K562 (cell line): Measurements from ENCODE around the gene OFD1. TPM values are rescaled to one million over a fixed set of nuclear protein-coding genes. Genes with fewer than 3 reads are reported as not detected.

Experiments used
- ATAC-seq: fragments of 200-7000 bp; cut with Tn5 transposase; 3 replicates; pipeline ENCODE4 v1.9.1; 2020; ENCODE audit warnings: moderate library complexity
- BruUV-seq: library from RNA; stranded (reverse); fragments of 400-500 nt; replicated peaks from 2 replicates; lab custom pipeline; 2021; lab: Mats Ljungman, UMichigan
- CTCF ChIA-PET: fragments of 300-600 bp; formaldehyde crosslinking; extraction: SDS; loops from one replicate; lab custom pipeline; 2021; ENCODE audit warnings: low intra/inter-chr PET ratio; lab: Yijun Ruan, JAX
- POLR2A ChIA-PET: fragments of 300-600, 350-650 bp; sonication (Branson Sonifier 250); formaldehyde crosslinking; extraction: SDS; loops from one replicate; lab custom pipeline; 2021; ENCODE audit warnings: antibody characterized with exemption, inconsistent platforms; lab: Yijun Ruan, JAX
- DNase-seq, 4 experiments: peaks; one replicate each; pipeline versions ENCODE4 v3.0.0 to v3.0.0-alpha.2; 2011 to 2018; ENCODE audit warnings: low spot score in 3 of 4, mixed read lengths in 3 of 4; ENCODE audit errors: extremely low read depth in 1 of 4
- FAIRE-seq: peaks from 2 replicates; lab custom pipeline; 2011; peaks lifted over from hg19 to GRCh38; lab: Jason Lieb, UNC
- H2AFZ ChIP-seq: 2 replicates; pipeline ENCODE4 v1.6.0; 2011; ENCODE audit warnings: low read depth, low read length, control low read depth, inconsistent platforms
- H3K27ac ChIP-seq: fragments of 200-600 bp; 3 replicates; pipeline ENCODE4 v1.8.0; 2011; ENCODE audit warnings: low read depth, mild to moderate bottlenecking, control low read depth, inconsistent platforms, low read length, moderate library complexity, mixed read lengths; ENCODE audit errors: extremely low read depth
- H3K27me3 ChIP-seq, 2 experiments: fragments of 300-600 bp in 1 of 2; 2 replicates in 1 of 2; 3 replicates in 1 of 2; pipeline versions ENCODE4 v1.6.0 to v1.8.0; 2011; ENCODE audit warnings: inconsistent platforms in 2 of 2, low read length in 2 of 2, mild to moderate bottlenecking in 1 of 2, mixed read lengths in 1 of 2, moderate library complexity in 1 of 2; ENCODE audit not compliant: control insufficient read depth in 2 of 2, insufficient read depth in 2 of 2
- H3K36me3 ChIP-seq: fragments of 300-600 bp; 3 replicates; pipeline ENCODE4 v1.8.0; 2011; ENCODE audit warnings: mild to moderate bottlenecking, low read length, inconsistent platforms; ENCODE audit not compliant: control insufficient read depth, insufficient read depth
- H3K4me1 ChIP-seq, 2 experiments: fragments of 200-600 bp in 1 of 2; replicated peaks in 1 of 2; 2 replicates in 1 of 2; 3 replicates in 1 of 2; pipeline versions ENCODE4 v1.5.1 to v1.8.0; 2011; ENCODE audit warnings: inconsistent platforms in 2 of 2, low read length in 2 of 2, mild to moderate bottlenecking in 1 of 2, mixed read lengths in 1 of 2, moderate library complexity in 1 of 2; ENCODE audit not compliant: control insufficient read depth in 2 of 2, insufficient read depth in 2 of 2
- H3K4me2 ChIP-seq: 2 replicates; pipeline ENCODE4 v1.6.1; 2011; ENCODE audit warnings: low read length, control low read depth, inconsistent platforms, mixed read lengths; ENCODE audit not compliant: insufficient read depth
- H3K4me3 ChIP-seq: fragments of 200-600 bp; sonication (generic), shearing (Covaris generic); 2 replicates; pipeline ENCODE4 v1.5.1; 2016; ENCODE audit warnings: control low read depth, inconsistent platforms
- H3K79me2 ChIP-seq: fragments of 200-600 bp; 3 replicates; pipeline ENCODE4 v1.8.0; 2011; ENCODE audit warnings: low read length, inconsistent platforms; ENCODE audit not compliant: control insufficient read depth, insufficient read depth
- H3K9ac ChIP-seq, 2 experiments: 2 replicates each; pipeline versions ENCODE4 v1.6.0 to v1.6.1; 2011; ENCODE audit warnings: low read depth in 2 of 2, low read length in 2 of 2, control low read depth in 1 of 2, inconsistent platforms in 1 of 2, mild to moderate bottlenecking in 1 of 2, mixed read lengths in 1 of 2; ENCODE audit not compliant: insufficient read depth in 1 of 2
- H3K9me1 ChIP-seq: one replicate; pipeline ENCODE4 v1.6.0; 2011; ENCODE audit warnings: inconsistent platforms, mild to moderate bottlenecking, low read length, moderate library complexity; ENCODE audit not compliant: control insufficient read depth, insufficient read depth
- H3K9me3 ChIP-seq: replicated peaks from 2 replicates; pipeline ENCODE4 v1.5.1; 2011; ENCODE audit warnings: low read depth, low read length, inconsistent platforms; ENCODE audit not compliant: control insufficient read depth, insufficient read depth
- H4K20me1 ChIP-seq: replicated peaks from 2 replicates; pipeline ENCODE4 v1.6.1; 2011; ENCODE audit warnings: low read length, inconsistent platforms, mixed read lengths; ENCODE audit not compliant: control insufficient read depth, insufficient read depth
- BCL6 ChIP-seq: fragments of 250-450 bp; sonication (Bioruptor Pico); IDR thresholded peaks from 2 replicates; pipeline ENCODE4 v1.4.0; 2020
- BRCA1 ChIP-seq, 2 experiments: fragments of 450-650 bp in 1 of 2; sonication (generic) in 1 of 2; formaldehyde crosslinking in 1 of 2; IDR thresholded peaks; 2 replicates each; pipeline versions ENCODE4 v1.5.0 to v1.6.1; 2017 to 2020; ENCODE audit warnings: mild to moderate bottlenecking in 1 of 2, missing genetic modification reagents in 1 of 2
- FOXK2 ChIP-seq, 2 experiments: fragments of 450-650 bp; IDR thresholded peaks in 1 of 2; conservative IDR thresholded peaks in 1 of 2; 2 replicates each; pipeline ENCODE4 v1.6.1; 2016; ENCODE audit warnings: low read depth in 2 of 2, mild to moderate bottlenecking in 1 of 2
- GTF2E2 ChIP-seq: fragments of 200-800 bp; sonication (Bioruptor generic); IDR thresholded peaks from 2 replicates; pipeline ENCODE4 v1.6.1; 2016; ENCODE audit warnings: missing genetic modification characterization, missing compliant biosample characterization
- PTRF ChIP-seq: fragments of 450-650 bp; IDR thresholded peaks from 2 replicates; pipeline ENCODE4 v1.6.1; 2016; ENCODE audit warnings: mild to moderate bottlenecking, missing genetic modification characterization, missing compliant biosample characterization
- ZC3H11A ChIP-seq: IDR thresholded peaks from 2 replicates; pipeline ENCODE4 v1.6.1; 2012; ENCODE audit warnings: low read depth, low read length, improper control_type of control experiment
- ZMIZ1 ChIP-seq, 2 experiments: fragments of 150-350 bp in 1 of 2; IDR thresholded peaks; 2 replicates each; pipeline ENCODE4 v1.6.1; 2012 to 2016; ENCODE audit warnings: low read depth in 2 of 2, low read length in 2 of 2, mild to moderate bottlenecking in 1 of 2, moderate library complexity in 1 of 2
- ZNF592 ChIP-seq: fragments of 450-650 bp; IDR thresholded peaks from 2 replicates; pipeline ENCODE4 v1.6.1; 2017; ENCODE audit warnings: antibody characterized with exemption, mild to moderate bottlenecking
- WGBS: fragments of 100-300 bp; shearing (Covaris generic); methylation state at CpG from one replicate; pipeline ENCODE4 v1.1.6; 2016; ENCODE audit warnings: low coverage, mixed read lengths; ENCODE audit not compliant: insufficient coverage; ENCODE audit errors: missing lambda C conversion rate; 5-methylcytosine and 5-hydroxymethylcytosine counted together
- in situ Hi-C: fragments of 300-500 bp; cut with MboI; formaldehyde crosslinking; loops from 4 replicates; pipeline ENCODE4 v1.15.0; 2018; ENCODE audit warnings: inconsistent platforms, mixed read lengths
- intact Hi-C: fragments of 100-400 bp; cut with micrococcal nuclease; formaldehyde crosslinking; loops from 2 replicates; pipeline ENCODE4 v1.14.2; 2022
- polyA plus RNA-seq, 8 experiments: library from polyadenylated mRNA; depleted of rRNA in 4 of 8; stranded (reverse) in 5 of 8; unstranded in 3 of 8; fragments of >200 nt; fragmentation: Nextera tagmentation in 2 of 8; fragmentation: Illumina TruSeq in 1 of 8; extraction: Ambion mirVana in 2 of 8; extraction: Trizol in 1 of 8; gene quantifications; 2 replicates each; pipeline versions ENCODE4 v1.2.1 to v1.2.3, GENCODE V29; 2011 to 2014; ENCODE audit warnings: inconsistent platforms in 1 of 8, missing spikeins in 1 of 8
- total RNA-seq, 7 experiments: library from RNA; depleted of rRNA in 6 of 7; stranded (reverse); fragments of >200 nt in 6 of 7; fragmentation: Illumina TruSeq in 2 of 7; extraction: Trizol in 2 of 7; gene quantifications; 2 replicates each; pipeline versions ENCODE4 v1.2.1 to v1.2.3, GENCODE V29; 2011 to 2021; ENCODE audit warnings: low replicate concordance in 1 of 7

Gene OFD1
- total and polyA plus RNA-seq, 9 of the 15 experiments (the other 6 are each of a cell fraction or from before 2014, with no cell fraction given) = 22.0 to 49.1 (median 30.2) TPM

GRCh38 chrX:13793897-13794296, 59.3 kb downstream of the OFD1 start:
- Histone ChIP-seq H3K36me3 (no peaks in the 10 kb centered on the region), H3K4me3 (no peak overlapping the region), H4K20me1 (no peaks in the 10 kb centered on the region), H3K4me1 (no peaks in the 10 kb centered on the region), H2AFZ (no peak overlapping the region), H3K4me2 (no peak overlapping the region), H3K9me3 (no peaks in the 10 kb centered on the region), H3K27ac (no peak overlapping the region), H3K27me3 (peaks cover 0 to 4% of the 10 kb centered on the region in 2 experiments; a peak in 3 of 5 replicates), H3K9me1 (no peaks in the 10 kb centered on the region), H3K79me2 (no peaks in the 10 kb centered on the region), H3K9ac (no peak overlapping the region)
- ChIA-PET CTCF (no interaction called here), POLR2A (no interaction called here)
- DNase-seq (no peak), ATAC-seq (no peak), FAIRE-seq (no peak)
- no peak for TF ChIP-seq PTRF
- TF ChIP-seq ZC3H11A = no peak
- in situ Hi-C loops = no loop called here
- BruUV-seq = no TSS peak
- WGBS = 6% methylated on average over 2 of the region's 2 CpGs
- intact Hi-C loops = no loop called here

- H3K4me3 ChIP-seq = no peak overlapping the region
- no peaks in the 10 kb centered on the region for H3K4me1 ChIP-seq
- H3K27me3 ChIP-seq = peaks cover 0 to 4% of the 10 kb centered on the region in 2 experiments; a peak in 3 of 5 replicates
- H3K36me3 ChIP-seq = no peaks in the 10 kb centered on the region
- H3K79me2 ChIP-seq = no peaks in the 10 kb centered on the region
- H3K27ac ChIP-seq = no peak overlapping the region
- ChIA-PET CTCF (no interaction called here), POLR2A (interaction anchor here (0.7 kb wide), 1 partner anchor 39 kb away, joined by 3 read pairs; no protein-coding TSS in a partner anchor)
- H4K20me1 ChIP-seq = no peaks in the 10 kb centered on the region
- DNase-seq = no peak
- ATAC-seq = no peak
- no peaks in the 10 kb centered on the region for H3K9me1 ChIP-seq
- no peak overlapping the region for H2AFZ ChIP-seq
- 5% methylated on average over 10 of the region's 10 CpGs for WGBS
- BruUV-seq = no TSS peak
- no peak overlapping the region for H3K9ac ChIP-seq
- FAIRE-seq = no peak
- in situ Hi-C loops (no loop called here), intact Hi-C loops (no loop called here)
- H3K9me3 ChIP-seq = no peaks in the 10 kb centered on the region
- no peak overlapping the region for H3K4me2 ChIP-seq
- TF ChIP-seq GTF2E2 (tag) = no peak
- no peak for TF ChIP-seq ZNF592
- no peak for TF ChIP-seq ZMIZ1 (IDR thresholded peaks at IDR 0.05; ENCODE audit: low read depth in 2 of 2, low read length in 2 of 2)
- TF ChIP-seq FOXK2 (conservative IDR thresholded peaks at IDR 0.05 in 1 of 2, IDR thresholded peaks at IDR 0.05 in 1 of 2; ENCODE audit: low read depth in 2 of 2) = no peak
- no peak for TF ChIP-seq BRCA1 (IDR thresholded peaks at IDR 0.05)
- TF ChIP-seq BRCA1 (CRISPR knock-in tag; IDR thresholded peaks at IDR 0.05) = no peak
- no peak for TF ChIP-seq BCL6 (CRISPR knock-in tag)
These were observed 59.9 kb downstream of the OFD1 start for GRCh38 chrX:13794417-13794816.
